ENCODE data around the gene DSCAM.

The DSCAM gene

DNA sequence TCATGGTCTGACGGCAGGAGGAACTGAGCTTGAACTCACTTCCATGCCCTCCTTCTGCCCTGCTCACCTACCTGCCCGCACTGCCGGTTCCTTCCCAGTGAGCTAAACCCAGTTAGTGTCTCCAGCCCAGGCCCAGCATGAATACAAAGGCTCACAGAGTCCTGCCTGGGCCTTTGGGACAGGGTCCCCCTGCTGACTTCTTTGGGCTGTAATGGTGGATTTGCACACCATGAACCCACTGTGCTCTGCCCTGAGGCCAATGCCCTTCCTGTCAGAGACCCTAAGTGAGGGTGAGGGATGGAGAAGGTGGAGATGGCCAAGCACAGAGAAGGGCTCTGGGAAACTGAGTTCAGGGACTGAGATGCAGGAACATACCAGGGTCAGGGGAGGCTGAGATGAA is 826.3 kb downstream of the DSCAM start:
- TF ChIP-seq EP300 (IDR thresholded peaks at IDR 0.05; ENCODE audit: borderline replicate concordance) (no peak), REST (IDR thresholded peaks at IDR 0.05; ENCODE audit: low read depth) (no peak), TEAD4 (IDR thresholded peaks at IDR 0.05) (no peak), NFIC (IDR thresholded peaks at IDR 0.05) (no peak), EGR1 (IDR thresholded peaks at IDR 0.05) (no peak), TCF12 (IDR thresholded peaks at IDR 0.05; ENCODE audit: low read depth) (no peak), USF1 (IDR thresholded peaks at IDR 0.05) (no peak), CREB1 (IDR thresholded peaks at IDR 0.05; ENCODE audit: low read depth) (no peak)

DNA sequence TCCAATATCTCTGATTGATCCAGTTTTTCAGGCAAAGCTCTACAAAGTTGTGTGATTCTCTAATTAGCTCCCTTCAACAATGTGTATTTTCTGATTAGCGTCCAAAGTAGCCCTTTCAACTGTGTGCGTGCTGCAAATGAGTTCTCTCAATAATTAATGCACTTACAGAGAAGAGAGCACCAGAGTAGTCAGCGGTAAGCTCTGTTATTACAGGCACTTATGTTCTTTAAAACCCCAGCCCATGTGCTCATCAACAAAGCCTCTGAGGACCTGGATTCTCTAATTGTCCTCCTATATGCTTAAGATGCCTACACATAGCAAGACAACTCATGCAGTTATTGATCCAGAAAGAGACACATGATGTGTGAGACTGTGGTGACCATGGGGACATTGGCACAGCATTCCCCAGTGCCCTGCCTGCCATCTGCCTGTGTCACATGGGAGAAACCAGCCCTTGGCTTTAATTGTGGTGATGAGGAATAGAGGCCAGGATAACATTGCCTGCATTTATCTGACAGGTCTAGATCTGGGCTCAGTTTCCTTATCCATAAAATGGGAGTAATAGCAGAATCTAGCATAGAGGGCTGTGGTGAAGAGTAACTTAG is 828.0 kb downstream of the DSCAM start:
- no peak for TF ChIP-seq TCF12 (IDR thresholded peaks at IDR 0.05; ENCODE audit: low read depth)
- TF ChIP-seq EP300 (IDR thresholded peaks at IDR 0.05; ENCODE audit: borderline replicate concordance), result no peak
- TF ChIP-seq REST (IDR thresholded peaks at IDR 0.05; ENCODE audit: low read depth), result no peak
- TF ChIP-seq TEAD4 (IDR thresholded peaks at IDR 0.05), result no peak
- TF ChIP-seq FOXM1 (IDR thresholded peaks at IDR 0.05; ENCODE audit: borderline replicate concordance, low read depth), result no peak
- no peak for TF ChIP-seq RAD21 (IDR thresholded peaks at IDR 0.05; ENCODE audit: low read depth)
- TF ChIP-seq CEBPB (IDR thresholded peaks at IDR 0.05), result no peak
- TF ChIP-seq TAF1 (IDR thresholded peaks at IDR 0.05; ENCODE audit: low read depth), result no peak
- TF ChIP-seq, protein P1, sequence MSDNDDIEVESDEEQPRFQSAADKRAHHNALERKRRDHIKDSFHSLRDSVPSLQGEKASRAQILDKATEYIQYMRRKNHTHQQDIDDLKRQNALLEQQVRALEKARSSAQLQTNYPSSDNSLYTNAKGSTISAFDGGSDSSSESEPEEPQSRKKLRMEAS (IDR thresholded peaks at IDR 0.05), result no peak
- TF ChIP-seq EGR1 (IDR thresholded peaks at IDR 0.05), result no peak

- TF ChIP-seq EP300 (IDR thresholded peaks at IDR 0.05; ENCODE audit: borderline replicate concordance), result no peak
Observed at GRCh38 chr21:40016667-40017066, 830.3 kb downstream of the DSCAM start.

DNA sequence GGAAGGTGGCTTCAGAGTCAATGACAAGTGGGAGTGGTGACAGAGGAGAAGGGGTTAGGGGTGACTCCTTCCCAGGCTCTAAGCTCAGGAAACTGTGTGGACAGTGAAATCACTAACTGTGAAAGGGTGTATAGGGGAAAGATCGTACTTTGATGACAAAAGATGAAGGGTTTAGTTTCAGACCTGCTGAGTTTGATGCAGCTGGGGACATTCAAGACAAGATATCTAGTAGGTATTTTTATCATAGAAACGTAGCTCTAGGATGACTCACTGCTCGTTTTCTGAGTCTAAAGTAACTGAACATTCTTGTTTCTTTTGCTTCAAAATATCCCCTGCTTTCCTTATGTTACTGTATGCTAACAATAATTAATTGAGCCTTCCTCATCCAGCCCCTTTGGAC is 830.7 kb downstream of the DSCAM start:
- TF ChIP-seq RAD21 (IDR thresholded peaks at IDR 0.05; ENCODE audit: low read depth), result no peak
- TF ChIP-seq TCF12 (IDR thresholded peaks at IDR 0.05; ENCODE audit: low read depth), result no peak
- no peak for TF ChIP-seq EGR1 (IDR thresholded peaks at IDR 0.05)
- no peak for TF ChIP-seq CEBPB (IDR thresholded peaks at IDR 0.05)
- TF ChIP-seq, protein P1 (IDR thresholded peaks at IDR 0.05), result no peak
- no peak for TF ChIP-seq FOXM1 (IDR thresholded peaks at IDR 0.05; ENCODE audit: borderline replicate concordance, low read depth)
- no peak for TF ChIP-seq REST (IDR thresholded peaks at IDR 0.05; ENCODE audit: low read depth)
- TF ChIP-seq CREB1 (IDR thresholded peaks at IDR 0.05; ENCODE audit: low read depth), result no peak
- TF ChIP-seq EP300 (IDR thresholded peaks at IDR 0.05; ENCODE audit: borderline replicate concordance), result no peak

DNA sequence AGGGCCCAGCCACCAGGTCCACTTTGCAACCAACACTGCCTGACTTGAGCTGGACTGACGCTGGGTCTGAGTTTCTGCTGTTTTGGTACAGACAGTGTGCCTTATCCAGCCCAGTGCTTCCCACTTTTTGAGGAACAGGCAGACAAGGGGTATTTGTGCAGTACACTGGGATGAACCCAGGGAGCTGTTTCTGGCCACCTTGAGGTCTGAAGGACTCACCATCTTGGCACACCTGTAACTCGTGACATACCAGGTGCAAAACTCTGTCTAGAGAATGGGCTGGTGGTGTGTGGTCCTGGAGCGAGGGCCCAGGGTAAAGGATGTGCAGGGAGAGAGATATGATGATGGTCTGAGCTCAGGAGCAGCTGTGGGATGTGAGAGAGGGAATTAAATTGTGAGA is 831.1 kb downstream of the DSCAM start:
- TF ChIP-seq YY1 (IDR thresholded peaks at IDR 0.05; ENCODE audit: low read depth), result no peak
- no peak for TF ChIP-seq TAF1 (IDR thresholded peaks at IDR 0.05; ENCODE audit: low read depth)
- no peak for TF ChIP-seq TEAD4 (IDR thresholded peaks at IDR 0.05)
- no peak for TF ChIP-seq CREB1 (IDR thresholded peaks at IDR 0.05; ENCODE audit: low read depth)
- TF ChIP-seq ZBTB7A (IDR thresholded peaks at IDR 0.05; ENCODE audit: low read depth), result no peak
- TF ChIP-seq USF1 (IDR thresholded peaks at IDR 0.05), result no peak
- no peak for TF ChIP-seq FOXM1 (IDR thresholded peaks at IDR 0.05; ENCODE audit: borderline replicate concordance, low read depth)
- TF ChIP-seq, protein P1 (IDR thresholded peaks at IDR 0.05), result no peak

Data from Ishikawa (cell line).